Measurements from ENCODE around the gene C1QTNF3.

C1QTNF3 gene

GRCh38 chr5:33984671-33985124 is 58.3 kb downstream of the C1QTNF3 start, which contains the start of gene SLC45A2:
SLC45A2 (minus strand) TSS chr5:33984693; CDS start chr5:33984583, 110 bp downstream.
- TF ChIP-seq CTCF (IDR thresholded peaks at IDR 0.05; ENCODE audit: low read depth, low read length, poor library complexity, severe bottlenecking) = no peak
- H3K4me3 ChIP-seq (ENCODE audit: low read length) = no peak within 1 kb of the TSS
- no peaks in the 10 kb centered on the region for H3K4me1 ChIP-seq (ENCODE audit: control insufficient read depth, low read length)
- H3F3A ChIP-seq (ENCODE audit: control insufficient read depth, insufficient read depth) = no peaks in the 10 kb centered on the region
- H3K79me2 ChIP-seq (ENCODE audit: control insufficient read depth, low read length) = no peaks in the 10 kb centered on the region
- H3K27me3 ChIP-seq (ENCODE audit: control insufficient read depth, low read length) = no peaks in the 10 kb centered on the region
- H4K20me1 ChIP-seq (ENCODE audit: control insufficient read depth, insufficient read depth, low read depth, low read length) = no peaks in the 10 kb centered on the region
- no peak within 1 kb of the TSS for H3K4me2 ChIP-seq (ENCODE audit: low read length)
- H3K9me2 ChIP-seq (replicated peaks; ENCODE audit: control insufficient read depth, low read length) = no peaks in the 10 kb centered on the region
- no peaks in the 10 kb centered on the region for H3K36me3 ChIP-seq (ENCODE audit: control insufficient read depth, low read length)
- H3K27ac ChIP-seq (ENCODE audit: low read depth, low read length) = no peak within 1 kb of the TSS
- H3K9me3 ChIP-seq (ENCODE audit: control insufficient read depth, insufficient read depth, low read length) = peaks cover 11% of the 10 kb centered on the region; the same call in 1 of the 2 replicates

GRCh38 chr5:33984178-33984577 is 58.8 kb downstream of the C1QTNF3 start:
- Histone ChIP-seq H3K9me3 (ENCODE audit: control insufficient read depth, insufficient read depth, low read length) (peaks cover 11% of the 10 kb centered on the region; the same call in 1 of the 2 replicates), H3K9me2 (replicated peaks; ENCODE audit: control insufficient read depth, low read length) (no peaks in the 10 kb centered on the region), H3K27ac (ENCODE audit: low read depth, low read length) (no peak overlapping the region), H3K4me1 (ENCODE audit: control insufficient read depth, low read length) (no peaks in the 10 kb centered on the region), H3K79me2 (ENCODE audit: control insufficient read depth, low read length) (no peaks in the 10 kb centered on the region), H4K20me1 (ENCODE audit: control insufficient read depth, insufficient read depth, low read depth, low read length) (no peaks in the 10 kb centered on the region), H3K27me3 (ENCODE audit: control insufficient read depth, low read length) (no peaks in the 10 kb centered on the region), H3K36me3 (ENCODE audit: control insufficient read depth, low read length) (no peaks in the 10 kb centered on the region), H3K4me3 (ENCODE audit: low read length) (no peak overlapping the region), H3K4me2 (ENCODE audit: low read length) (no peak overlapping the region), H3F3A (ENCODE audit: control insufficient read depth, insufficient read depth) (no peaks in the 10 kb centered on the region)
- TF ChIP-seq CTCF (IDR thresholded peaks at IDR 0.05; ENCODE audit: low read depth, low read length, poor library complexity, severe bottlenecking) (no peak), EZH2phosphoT487 (IDR thresholded peaks at IDR 0.05; ENCODE audit: borderline replicate concordance, low read length) (no peak)

GRCh38 chr5:33981408-33982162 is 61.4 kb downstream of the C1QTNF3 start:
- TF ChIP-seq EZH2phosphoT487 (IDR thresholded peaks at IDR 0.05; ENCODE audit: borderline replicate concordance, low read length) = no peak
- TF ChIP-seq CTCF (IDR thresholded peaks at IDR 0.05; ENCODE audit: low read depth, low read length, poor library complexity, severe bottlenecking) = no peak
- no peaks in the 10 kb centered on the region for H3K9me2 ChIP-seq (replicated peaks; ENCODE audit: control insufficient read depth, low read length)
- H3K27ac ChIP-seq (ENCODE audit: low read depth, low read length) = no peak overlapping the region
- no peak overlapping the region for H3K4me2 ChIP-seq (ENCODE audit: low read length)
- no peaks in the 10 kb centered on the region for H3K4me1 ChIP-seq (ENCODE audit: control insufficient read depth, low read length)
- H3K27me3 ChIP-seq (ENCODE audit: control insufficient read depth, low read length) = no peaks in the 10 kb centered on the region
- no peak overlapping the region for H3K4me3 ChIP-seq (ENCODE audit: low read length)
- no peaks in the 10 kb centered on the region for H3K79me2 ChIP-seq (ENCODE audit: control insufficient read depth, low read length)
- H3F3A ChIP-seq (ENCODE audit: control insufficient read depth, insufficient read depth) = no peaks in the 10 kb centered on the region
- H3K9me3 ChIP-seq (ENCODE audit: control insufficient read depth, insufficient read depth, low read length) = peaks cover 11% of the 10 kb centered on the region; the same call in 1 of the 2 replicates
- H3K36me3 ChIP-seq (ENCODE audit: control insufficient read depth, low read length) = no peaks in the 10 kb centered on the region
- no peaks in the 10 kb centered on the region for H4K20me1 ChIP-seq (ENCODE audit: control insufficient read depth, insufficient read depth, low read depth, low read length)

Data from DOHH2 (cell line).